H1 (cell line): ENCODE data around the gene ELOVL5. TPM values are rescaled to one million over a fixed set of nuclear protein-coding genes. Genes with fewer than 3 reads are reported as not detected.

Experiments
- CREB1 ChIP-seq: IDR thresholded peaks from 2 replicates; pipeline ENCODE4 v1.6.1; 2012; ENCODE audit warnings: inconsistent platforms
- CTBP2 ChIP-seq: IDR thresholded peaks from 2 replicates; pipeline ENCODE4 v1.7.0; 2011; ENCODE audit warnings: borderline replicate concordance, mild to moderate bottlenecking, moderate library complexity, mixed read lengths, low read length; ENCODE audit not compliant: insufficient read depth, insufficient read length
- RBBP5 ChIP-seq: IDR thresholded peaks from 2 replicates; pipeline ENCODE4 v1.7.1; 2012; ENCODE audit warnings: low read depth, mild to moderate bottlenecking, inconsistent platforms, low read length, moderate library complexity, borderline replicate concordance
- SAP30 ChIP-seq: fragments of 300-600 bp; sonication (generic); IDR thresholded peaks from 2 replicates; pipeline ENCODE4 v1.7.1; 2012; ENCODE audit warnings: low read length, moderate library complexity, mild to moderate bottlenecking, inconsistent platforms; ENCODE audit not compliant: insufficient read depth, insufficient replicate concordance
- YY1 ChIP-seq: IDR thresholded peaks from 2 replicates; pipeline ENCODE4 v1.6.1; 2011; ENCODE audit warnings: low read depth, mild to moderate bottlenecking, low read length
- polyA plus RNA-seq, 7 experiments: library from polyadenylated mRNA; depleted of rRNA in 3 of 7; stranded (reverse) in 5 of 7; unstranded in 2 of 7; fragments of >200 nt in 5 of 7; fragments of 200-250 nt in 2 of 7; gene quantifications; 1 replicate in 5 of 7; 2 replicates in 1 of 7; 4 replicates in 1 of 7; pipeline versions ENCODE4 v1.2.1 to v1.2.3, GENCODE V29; 2011 to 2013; ENCODE audit warnings: missing spikeins in 2 of 7, mixed read lengths in 2 of 7
- total RNA-seq: library from RNA; stranded (reverse); fragmentation: NEBNext Ultra II Directional; extraction: Animal tissue kit (Norgen Biotek cat#: 25700); gene quantifications from 2 replicates; pipeline ENCODE4 v1.2.1, GENCODE V29; 2021
- TF ChIP-seq, protein P1 (sequence below): IDR thresholded peaks from 2 replicates; pipeline ENCODE4 v1.6.1; 2011; ENCODE audit warnings: low read depth, mild to moderate bottlenecking, low read length; ENCODE audit not compliant: insufficient read depth

Gene ELOVL5
- total and polyA plus RNA-seq, 2 of the 8 experiments (the other 6 are each of a cell fraction or from before 2014, with no cell fraction given) = 113 to 156 TPM

DNA sequence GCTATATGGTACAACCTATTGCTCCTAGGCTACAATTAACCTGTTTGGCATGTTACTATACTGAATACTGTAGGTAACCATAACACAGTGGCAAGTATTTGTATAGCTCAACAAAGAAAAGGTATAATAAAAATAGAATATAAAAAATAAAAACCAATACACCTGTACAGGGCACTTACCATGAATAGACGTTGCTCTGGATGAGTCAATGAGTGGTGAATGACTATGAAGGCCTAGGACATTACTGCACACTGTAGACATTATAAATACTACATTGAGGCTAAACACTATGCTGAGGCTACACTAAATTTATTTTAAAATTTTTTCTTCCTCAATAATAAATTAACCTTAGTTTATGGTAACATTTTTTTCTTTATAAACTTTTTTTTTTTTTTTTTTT, 18.6 kb downstream of the ELOVL5 start (continued):
- no peak for TF ChIP-seq CREB1
- TF ChIP-seq, protein P1, sequence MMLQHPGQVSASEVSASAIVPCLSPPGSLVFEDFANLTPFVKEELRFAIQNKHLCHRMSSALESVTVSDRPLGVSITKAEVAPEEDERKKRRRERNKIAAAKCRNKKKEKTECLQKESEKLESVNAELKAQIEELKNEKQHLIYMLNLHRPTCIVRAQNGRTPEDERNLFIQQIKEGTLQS = no peak
- TF ChIP-seq CTBP2 = no peak
- no peak for TF ChIP-seq YY1
- no peak for TF ChIP-seq RBBP5
- TF ChIP-seq SAP30 = no peak
